Ishikawa (cell line): ENCODE data around the gene ADGRG3.
A peak's percentile ranks its signal among the peaks of the same experiment; 100 is the strongest.

Experiments used
- CREB1 ChIP-seq: IDR thresholded peaks from 2 replicates; pipeline ENCODE4 v1.6.1; 2012; ENCODE audit warnings: low read depth
- EP300 ChIP-seq: IDR thresholded peaks from 2 replicates; pipeline ENCODE4 v1.6.1; 2012; ENCODE audit warnings: borderline replicate concordance
- MAX ChIP-seq: IDR thresholded peaks from 2 replicates; pipeline ENCODE4 v1.6.1; 2012
- RAD21 ChIP-seq: IDR thresholded peaks from 2 replicates; pipeline ENCODE4 v1.6.1; 2012; ENCODE audit warnings: low read depth
- TEAD4 ChIP-seq: IDR thresholded peaks from 2 replicates; pipeline ENCODE4 v1.6.1; 2012
- USF1 ChIP-seq: IDR thresholded peaks from 2 replicates; pipeline ENCODE4 v1.6.1; 2012

- TF ChIP-seq USF1: no peak
- TF ChIP-seq CREB1: peak; percentile 55; the same call in 1 of the 2 replicates
- TF ChIP-seq EP300: no peak
- peak; percentile 42; the same call in 1 of the 2 replicates for TF ChIP-seq MAX
- TF ChIP-seq TEAD4: no peak; the same call in 1 of the 2 replicates
- no peak for TF ChIP-seq RAD21
These were observed 67.0 kb downstream of the ADGRG3 start for GRCh38 chr16:57734925-57735754.
